Duodenal mucosa (tissue), 2 donors: ENCODE results near the gene KHDRBS2.

Experiments used
- H3K27ac ChIP-seq: one replicate; pipeline ENCODE4 v1.7.0; 2013; ENCODE audit warnings: low read depth, low read length
- H3K27me3 ChIP-seq, 2 donors: one replicate each; pipeline ENCODE4 v1.7.0; 2013; ENCODE audit warnings: low read length in 2 of 2, control low read depth in 1 of 2; ENCODE audit not compliant: insufficient read depth in 2 of 2, control insufficient read depth in 1 of 2
- H3K36me3 ChIP-seq, 2 donors: one replicate each; pipeline ENCODE4 v1.7.0; 2013; ENCODE audit warnings: low read length in 2 of 2, control low read depth in 1 of 2; ENCODE audit not compliant: insufficient read depth in 2 of 2, control insufficient read depth in 1 of 2
- H3K4me1 ChIP-seq, 2 donors: one replicate each; pipeline ENCODE4 v1.7.0; 2013; ENCODE audit warnings: low read length in 2 of 2, control low read depth in 1 of 2; ENCODE audit not compliant: insufficient read depth in 2 of 2, control insufficient read depth in 1 of 2
- H3K4me3 ChIP-seq, 2 donors: one replicate each; pipeline ENCODE4 v1.7.0; 2013; ENCODE audit warnings: low read length in 2 of 2, low read depth in 1 of 2
- H3K9ac ChIP-seq, 2 donors: one replicate each; pipeline ENCODE4 v1.7.0; 2013; ENCODE audit warnings: low read length in 2 of 2, low read depth in 1 of 2
- H3K9me3 ChIP-seq, 2 donors: one replicate each; pipeline ENCODE4 v1.7.0; 2013; ENCODE audit warnings: low read length in 2 of 2, control low read depth in 1 of 2; ENCODE audit not compliant: control insufficient read depth in 1 of 2

Gene KHDRBS2

GRCh38 chr6:62283796-62284411 lies 2.1 kb downstream of the KHDRBS2 start:
- H3K4me3 ChIP-seq, result no peak overlapping the region
- no peaks in the 10 kb centered on the region for H3K9me3 ChIP-seq
- no peaks in the 10 kb centered on the region for H3K4me1 ChIP-seq
- peaks cover 2 to 5% of the 10 kb centered on the region in 2 donors for H3K27me3 ChIP-seq
- H3K27ac ChIP-seq, result no peak overlapping the region
- no peak overlapping the region for H3K9ac ChIP-seq
- H3K36me3 ChIP-seq, result no peaks in the 10 kb centered on the region

GRCh38 chr6:62283365-62283764 lies 2.7 kb downstream of the KHDRBS2 start:
- Histone ChIP-seq H3K4me1 (no peaks in the 10 kb centered on the region), H3K4me3 (no peak overlapping the region), H3K27me3 (peaks cover 2 to 5% of the 10 kb centered on the region in 2 donors), H3K9ac (no peak overlapping the region), H3K9me3 (no peaks in the 10 kb centered on the region), H3K27ac (no peak overlapping the region), H3K36me3 (no peaks in the 10 kb centered on the region)

GRCh38 chr6:62280099-62280498 lies 5.9 kb downstream of the KHDRBS2 start:
- Histone ChIP-seq H3K9ac (no peak overlapping the region), H3K4me3 (no peak overlapping the region), H3K27me3 (no peaks in the 10 kb centered on the region), H3K9me3 (no peaks in the 10 kb centered on the region), H3K27ac (no peak overlapping the region), H3K4me1 (no peaks in the 10 kb centered on the region), H3K36me3 (no peaks in the 10 kb centered on the region)

GRCh38 chr6:62272114-62272513 lies 13.9 kb downstream of the KHDRBS2 start:
- Histone ChIP-seq H3K27me3 (no peaks in the 10 kb centered on the region), H3K27ac (no peak overlapping the region), H3K4me1 (no peaks in the 10 kb centered on the region), H3K4me3 (no peak overlapping the region), H3K9me3 (no peaks in the 10 kb centered on the region), H3K36me3 (no peaks in the 10 kb centered on the region), H3K9ac (no peak overlapping the region)

GRCh38 chr6:62265906-62266525 lies 20.0 kb downstream of the KHDRBS2 start:
- no peaks in the 10 kb centered on the region for H3K4me1 ChIP-seq
- no peaks in the 10 kb centered on the region for H3K36me3 ChIP-seq
- no peaks in the 10 kb centered on the region for H3K27me3 ChIP-seq
- no peak overlapping the region for H3K9ac ChIP-seq
- H3K4me3 ChIP-seq, result no peak overlapping the region
- H3K27ac ChIP-seq, result no peak overlapping the region
- H3K9me3 ChIP-seq, result no peaks in the 10 kb centered on the region

GRCh38 chr6:62262283-62262682 lies 23.7 kb downstream of the KHDRBS2 start:
- Histone ChIP-seq H3K27ac (no peak overlapping the region), H3K4me1 (no peaks in the 10 kb centered on the region), H3K27me3 (no peaks in the 10 kb centered on the region), H3K36me3 (no peaks in the 10 kb centered on the region), H3K9ac (no peak overlapping the region), H3K4me3 (no peak overlapping the region), H3K9me3 (peaks cover 3 to 4% of the 10 kb centered on the region in 2 donors)

- no peak overlapping the region for H3K4me3 ChIP-seq
- H3K27me3 ChIP-seq, result no peaks in the 10 kb centered on the region
- no peaks in the 10 kb centered on the region for H3K4me1 ChIP-seq
- H3K9me3 ChIP-seq, result peaks cover 0 to 3% of the 10 kb centered on the region in 2 donors
- H3K36me3 ChIP-seq, result no peaks in the 10 kb centered on the region
- H3K9ac ChIP-seq, result no peak overlapping the region
- H3K27ac ChIP-seq, result no peak overlapping the region
Observed at GRCh38 chr6:62246087-62246486, 39.9 kb downstream of the KHDRBS2 start.

DNA sequence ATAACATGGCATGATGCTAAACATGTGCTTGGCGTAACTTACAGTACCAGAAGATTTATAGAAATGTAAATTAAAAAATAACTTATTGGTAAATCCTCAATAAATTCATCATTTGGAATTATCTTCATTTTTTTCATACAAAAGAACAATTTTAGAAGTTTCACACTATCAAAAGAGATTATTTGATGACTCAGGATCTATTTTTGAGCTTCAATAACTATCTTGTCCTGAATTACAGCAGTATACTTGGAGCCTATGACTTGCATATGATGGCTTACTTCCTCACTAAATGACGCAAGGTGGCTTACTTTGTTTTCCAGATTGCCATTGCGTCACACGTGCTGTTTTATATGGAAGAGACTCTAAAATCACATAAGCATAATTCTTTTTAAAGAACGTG lies 49.2 kb downstream of the KHDRBS2 start:
- peaks cover 2 to 5% of the 10 kb centered on the region in 2 donors for H3K9me3 ChIP-seq
- no peaks in the 10 kb centered on the region for H3K4me1 ChIP-seq
- H3K9ac ChIP-seq, result no peak overlapping the region
- no peaks in the 10 kb centered on the region for H3K27me3 ChIP-seq
- no peak overlapping the region for H3K4me3 ChIP-seq
- H3K36me3 ChIP-seq, result no peaks in the 10 kb centered on the region
- no peak overlapping the region for H3K27ac ChIP-seq

DNA sequence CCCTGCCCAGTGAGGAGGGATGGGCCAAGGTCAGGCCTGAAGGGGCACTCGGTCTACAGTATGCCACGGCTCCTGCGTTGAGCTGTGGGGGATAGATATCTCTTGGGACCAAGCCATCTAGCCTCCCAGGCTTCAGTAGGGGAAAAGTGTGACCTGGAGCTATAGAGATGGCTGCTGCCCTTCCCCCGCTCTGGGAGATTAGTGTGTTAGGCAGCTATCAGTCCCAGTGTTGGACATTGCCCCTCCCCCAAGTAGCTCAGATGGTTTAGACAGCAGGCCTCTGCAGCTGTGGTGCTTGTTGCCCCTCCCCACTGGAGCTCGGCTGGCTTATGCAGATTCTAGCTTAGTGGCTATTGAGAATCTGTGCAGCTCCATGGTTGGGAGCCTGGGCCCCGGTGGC lies 56.8 kb downstream of the KHDRBS2 start:
- no peaks in the 10 kb centered on the region for H3K4me1 ChIP-seq
- no peak overlapping the region for H3K27ac ChIP-seq
- H3K4me3 ChIP-seq, result no peak overlapping the region
- no peak overlapping the region for H3K9ac ChIP-seq
- H3K9me3 ChIP-seq, result peaks cover 18 to 20% of the 10 kb centered on the region in 2 donors
- H3K36me3 ChIP-seq, result no peaks in the 10 kb centered on the region
- no peaks in the 10 kb centered on the region for H3K27me3 ChIP-seq

- Histone ChIP-seq H3K9ac (no peak overlapping the region), H3K27ac (no peak overlapping the region), H3K27me3 (no peaks in the 10 kb centered on the region), H3K4me3 (no peak overlapping the region), H3K4me1 (no peaks in the 10 kb centered on the region), H3K9me3 (no peaks in the 10 kb centered on the region), H3K36me3 (no peaks in the 10 kb centered on the region)
Observed at GRCh38 chr6:62217866-62218265, 68.2 kb downstream of the KHDRBS2 start.
